Superior temporal gyrus (tissue), 1 donor: Measurements from ENCODE around the gene CLPSL1.

Experiments
- DNase-seq: peaks from one replicate; pipeline ENCODE4 v3.0.0-alpha.2; 2016; ENCODE audit errors: extremely low spot score

CLPSL1 gene

GRCh38 chr6:35757456-35758123, 23.2 kb upstream of the CLPSL1 start:
- DNase-seq: no peak

GRCh38 chr6:35759426-35759825, 21.4 kb upstream of the CLPSL1 start:
- DNase-seq: no peak

GRCh38 chr6:35765739-35766138, 15.1 kb upstream of the CLPSL1 start:
- no peak for DNase-seq

DNA sequence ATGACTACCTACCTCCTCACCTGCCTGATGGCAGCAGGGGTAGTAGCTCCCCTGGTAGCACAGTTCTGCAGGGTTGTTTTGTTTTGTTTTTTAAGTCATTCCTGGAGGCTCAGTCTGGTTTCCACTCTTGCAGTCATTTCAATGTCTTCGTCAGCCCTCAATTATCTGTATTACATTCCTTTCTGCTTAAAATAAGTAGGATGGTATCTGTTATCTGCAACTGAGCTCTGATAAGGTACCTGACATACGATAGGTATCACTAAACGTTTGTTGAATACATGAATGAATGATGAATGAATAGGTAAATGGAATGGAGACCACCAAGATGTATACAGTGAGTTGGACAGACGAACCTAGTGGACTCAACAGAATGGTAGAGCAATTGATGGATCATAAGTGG, 11.6 kb upstream of the CLPSL1 start:
- no peak for DNase-seq

- no peak for DNase-seq
Measured at GRCh38 chr6:35771343-35771627, 9.5 kb upstream of the CLPSL1 start.

DNA sequence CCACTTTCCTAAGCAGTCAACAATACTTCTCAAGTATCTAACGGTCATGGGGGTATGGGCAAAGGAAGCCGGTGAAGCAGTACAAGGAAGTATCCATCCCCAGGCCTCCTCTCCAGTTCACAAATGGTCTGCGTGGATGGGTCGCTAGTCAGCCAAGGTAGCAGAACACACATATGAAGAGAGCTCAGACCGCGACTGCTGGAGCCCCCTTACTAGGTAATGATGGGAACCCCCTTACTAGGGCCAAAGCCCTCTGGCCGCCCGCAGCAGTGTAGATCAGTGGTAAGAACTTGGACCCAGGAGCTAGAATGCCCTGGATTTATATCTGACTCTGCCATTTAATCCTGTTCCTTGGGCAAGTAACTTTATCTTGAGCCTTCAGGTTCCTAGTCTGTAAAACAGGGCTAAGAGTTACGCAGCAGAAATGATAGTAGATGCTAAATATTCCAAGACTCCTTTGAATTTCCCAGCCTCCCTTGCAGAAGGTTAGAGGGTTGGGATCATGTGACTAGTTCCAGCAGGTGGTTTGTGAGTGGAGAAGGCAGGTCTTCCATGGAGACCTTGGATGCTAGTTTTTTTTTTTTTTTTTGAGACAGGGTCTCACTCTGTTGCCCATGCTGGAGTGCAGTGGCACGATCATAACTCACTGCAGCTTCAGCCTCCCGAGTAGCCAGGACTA, 6.6 kb upstream of the CLPSL1 start:
- no peak for DNase-seq

DNA sequence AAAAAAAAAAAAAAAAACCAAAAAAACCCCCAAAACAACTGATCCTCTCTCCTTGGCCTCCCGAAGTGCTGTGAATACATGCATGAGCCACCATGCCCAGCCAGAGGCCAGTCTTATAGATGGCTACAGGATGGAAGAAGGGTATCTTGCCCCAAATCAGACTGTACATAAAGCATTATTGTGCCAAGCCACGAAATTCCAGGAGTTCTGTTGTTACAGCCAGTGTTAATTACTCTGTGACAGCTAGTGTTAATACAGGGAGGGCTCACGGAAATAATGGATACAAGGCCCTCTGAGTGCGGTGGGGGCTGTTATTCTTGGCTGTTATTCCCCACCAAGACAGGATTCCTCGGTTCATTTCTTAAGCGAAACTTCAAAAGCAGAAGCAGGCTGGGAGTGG, 5.8 kb upstream of the CLPSL1 start:
- DNase-seq: no peak

GRCh38 chr6:35776364-35777215, 4.2 kb upstream of the CLPSL1 start, which contains the start of gene CLPSL2:
Gene CLPSL2 (plus strand): TSS chr6:35776598. CDS start chr6:35776619, 21 bp downstream.
- no peak for DNase-seq

GRCh38 chr6:35777356-35778102, 3.3 kb upstream of the CLPSL1 start:
- DNase-seq: no peak

GRCh38 chr6:35778437-35778836, 2.4 kb upstream of the CLPSL1 start:
- DNase-seq: no peak

DNA sequence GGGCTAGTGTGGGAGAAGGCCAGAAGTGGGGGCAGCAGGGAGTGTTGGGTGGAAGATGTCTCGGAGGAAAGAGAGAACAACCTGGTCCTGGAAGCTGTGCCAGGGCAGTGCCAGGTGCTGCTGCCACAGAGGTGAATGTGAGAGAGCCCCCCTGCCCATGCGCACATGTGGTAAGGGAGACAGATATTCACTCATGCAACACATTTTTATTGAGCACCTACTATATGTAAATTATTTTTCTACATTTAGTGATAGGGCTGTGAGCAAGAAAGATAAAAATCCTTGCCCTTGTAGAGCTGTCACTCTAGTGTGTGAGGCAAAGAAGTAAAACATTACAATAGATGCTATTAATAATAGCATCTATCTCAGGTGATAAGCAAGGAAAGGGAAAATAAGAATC, 471 bp downstream of the CLPSL1 start:
- DNase-seq: no peak

DNA sequence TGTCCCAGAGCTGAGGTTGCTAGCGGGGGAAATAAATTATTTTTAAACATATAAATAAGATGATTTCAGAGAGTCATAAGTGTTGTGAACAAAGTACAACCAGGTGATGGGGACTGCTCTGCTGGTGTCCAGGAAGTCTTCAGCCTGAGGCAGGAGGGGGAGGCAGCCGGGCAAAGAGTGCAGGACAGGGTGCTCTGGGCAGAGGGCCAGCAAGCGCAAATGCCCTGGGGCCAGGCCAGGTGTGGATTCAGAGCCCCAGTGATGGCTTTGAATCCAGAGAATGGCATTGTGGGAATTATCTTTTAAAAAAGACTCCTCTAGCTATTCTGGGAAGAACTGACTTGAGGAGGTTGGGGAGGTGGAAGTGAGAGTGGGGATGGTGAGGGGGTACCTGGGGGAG, 1.6 kb downstream of the CLPSL1 start:
- DNase-seq: no peak

- DNase-seq: no peak
Measured at GRCh38 chr6:35784200-35784599, 3.4 kb downstream of the CLPSL1 start.

DNA sequence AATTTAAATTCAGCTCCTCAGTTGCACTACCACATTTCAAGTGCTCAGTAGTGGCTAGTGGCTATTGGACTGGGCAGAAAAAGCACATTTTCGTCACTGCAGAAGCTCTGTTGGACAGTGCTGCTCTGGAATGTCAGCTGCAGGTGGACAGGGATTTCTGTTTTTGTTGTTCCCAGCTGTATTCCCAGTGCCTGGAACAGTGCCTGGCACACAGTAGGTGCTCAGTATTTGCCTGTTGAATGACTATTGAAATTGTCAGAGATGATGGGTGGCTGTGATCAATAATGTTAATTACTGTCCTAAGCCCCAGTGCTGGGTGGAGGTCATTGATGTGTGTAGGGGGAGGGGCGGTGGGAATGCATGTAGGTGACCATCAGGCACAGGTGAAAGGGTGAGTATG, 5.5 kb downstream of the CLPSL1 start:
- DNase-seq: no peak

GRCh38 chr6:35786810-35787209, 6.0 kb downstream of the CLPSL1 start:
- no peak for DNase-seq

- no peak for DNase-seq
Measured at GRCh38 chr6:35787266-35788218, 6.7 kb downstream of the CLPSL1 start.

GRCh38 chr6:35788423-35788982, 7.7 kb downstream of the CLPSL1 start:
- DNase-seq: no peak

GRCh38 chr6:35790683-35791082, 9.9 kb downstream of the CLPSL1 start:
- no peak for DNase-seq

- DNase-seq: no peak
Measured at GRCh38 chr6:35794536-35795452, 14.0 kb downstream of the CLPSL1 start.
